ENCODE data around the gene DPM2.

Gene DPM2

DNA sequence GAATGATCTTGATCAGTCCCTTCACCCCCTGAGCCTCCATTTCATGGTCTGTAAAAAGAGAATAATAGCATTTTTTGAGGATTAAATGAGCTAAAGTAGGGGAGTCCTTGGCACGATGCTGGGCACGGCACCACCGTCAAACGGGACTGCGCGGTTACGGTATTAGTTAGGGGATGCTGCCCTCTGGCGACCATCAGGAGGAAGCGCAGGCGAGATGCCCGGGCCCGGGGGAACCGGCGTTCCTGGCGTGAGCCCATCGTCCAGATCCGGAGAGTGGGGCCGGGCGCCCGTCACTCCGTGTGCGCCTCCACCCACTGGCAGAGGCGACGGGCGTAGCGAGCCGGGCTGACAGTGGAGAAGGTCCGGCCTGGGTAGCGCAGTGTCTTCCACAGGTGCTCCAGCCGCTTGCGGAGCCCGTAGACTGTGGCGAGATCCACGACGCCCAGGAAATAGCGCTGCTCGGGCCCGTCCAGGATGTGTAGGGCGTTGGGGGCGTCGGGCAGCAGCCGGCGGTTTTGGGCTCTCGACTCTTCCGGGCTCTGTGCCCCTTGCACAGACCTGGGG, 16.0 kb downstream of the DPM2 start:
- TF ChIP-seq, protein P1, sequence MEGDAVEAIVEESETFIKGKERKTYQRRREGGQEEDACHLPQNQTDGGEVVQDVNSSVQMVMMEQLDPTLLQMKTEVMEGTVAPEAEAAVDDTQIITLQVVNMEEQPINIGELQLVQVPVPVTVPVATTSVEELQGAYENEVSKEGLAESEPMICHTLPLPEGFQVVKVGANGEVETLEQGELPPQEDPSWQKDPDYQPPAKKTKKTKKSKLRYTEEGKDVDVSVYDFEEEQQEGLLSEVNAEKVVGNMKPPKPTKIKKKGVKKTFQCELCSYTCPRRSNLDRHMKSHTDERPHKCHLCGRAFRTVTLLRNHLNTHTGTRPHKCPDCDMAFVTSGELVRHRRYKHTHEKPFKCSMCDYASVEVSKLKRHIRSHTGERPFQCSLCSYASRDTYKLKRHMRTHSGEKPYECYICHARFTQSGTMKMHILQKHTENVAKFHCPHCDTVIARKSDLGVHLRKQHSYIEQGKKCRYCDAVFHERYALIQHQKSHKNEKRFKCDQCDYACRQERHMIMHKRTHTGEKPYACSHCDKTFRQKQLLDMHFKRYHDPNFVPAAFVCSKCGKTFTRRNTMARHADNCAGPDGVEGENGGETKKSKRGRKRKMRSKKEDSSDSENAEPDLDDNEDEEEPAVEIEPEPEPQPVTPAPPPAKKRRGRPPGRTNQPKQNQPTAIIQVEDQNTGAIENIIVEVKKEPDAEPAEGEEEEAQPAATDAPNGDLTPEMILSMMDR (conservative IDR thresholded peaks at IDR 0.05; ENCODE audit: low read depth, low read length) = peak; percentile 82
- no peak for DNase-seq (ENCODE audit: low read depth)
- no peak overlapping the region for H3K4me3 ChIP-seq (ENCODE audit: low read length)

DNA sequence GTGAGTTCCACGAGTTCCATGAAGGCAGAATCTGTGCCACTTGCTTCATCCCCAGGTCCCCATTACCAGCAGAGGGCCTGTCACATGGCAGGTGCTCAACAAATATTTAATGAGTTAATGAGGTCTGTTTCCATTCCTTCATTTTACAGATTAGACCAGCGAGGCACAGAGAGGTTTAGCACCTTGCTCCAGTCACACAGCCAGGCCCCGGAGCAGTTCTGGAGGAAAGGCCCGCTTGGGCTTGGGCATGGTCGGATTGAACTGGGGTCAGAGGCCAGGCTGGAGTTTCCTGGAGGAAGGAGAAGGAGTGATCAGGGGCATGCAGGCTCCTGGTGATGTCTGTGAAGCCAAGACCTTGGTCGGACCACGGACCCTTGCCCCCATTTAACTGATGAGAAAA, 16.9 kb downstream of the DPM2 start:
- H3K4me3 ChIP-seq (ENCODE audit: low read length) = no peak overlapping the region
- TF ChIP-seq, protein P1 (conservative IDR thresholded peaks at IDR 0.05; ENCODE audit: low read depth, low read length) = no peak
- DNase-seq (ENCODE audit: low read depth) = no peak

DNA sequence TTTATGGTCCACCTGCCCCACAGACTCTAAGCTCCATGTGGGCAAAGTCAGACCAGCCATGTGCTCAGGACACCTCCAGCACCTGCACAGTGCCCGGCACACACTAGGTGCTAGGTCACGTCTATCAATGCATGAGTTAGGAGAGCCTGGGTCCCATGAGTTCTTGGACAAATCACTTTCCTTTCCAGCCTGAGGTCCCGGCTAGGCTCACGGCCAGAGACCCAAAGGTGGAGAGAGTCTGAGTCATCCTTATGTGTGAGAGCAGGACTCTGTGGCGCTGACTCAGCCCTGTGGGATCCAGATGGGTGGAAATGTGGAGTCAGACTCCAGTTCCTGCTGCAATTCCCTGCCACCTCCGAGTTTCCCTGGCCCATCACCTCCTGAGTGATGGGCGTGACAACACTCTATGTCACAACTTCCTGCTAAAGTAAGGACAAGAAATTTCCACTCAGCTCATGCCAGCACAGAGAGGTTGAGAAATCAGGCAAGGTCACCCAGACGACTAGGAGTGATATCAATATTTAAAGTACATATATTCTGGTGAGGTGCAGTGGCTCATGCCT, 18.3 kb downstream of the DPM2 start:
- DNase-seq (ENCODE audit: low read depth) = peak; percentile 86
- TF ChIP-seq, protein P1 (conservative IDR thresholded peaks at IDR 0.05; ENCODE audit: low read depth, low read length) = no peak
- no peak overlapping the region for H3K4me3 ChIP-seq (ENCODE audit: low read length)

DNA sequence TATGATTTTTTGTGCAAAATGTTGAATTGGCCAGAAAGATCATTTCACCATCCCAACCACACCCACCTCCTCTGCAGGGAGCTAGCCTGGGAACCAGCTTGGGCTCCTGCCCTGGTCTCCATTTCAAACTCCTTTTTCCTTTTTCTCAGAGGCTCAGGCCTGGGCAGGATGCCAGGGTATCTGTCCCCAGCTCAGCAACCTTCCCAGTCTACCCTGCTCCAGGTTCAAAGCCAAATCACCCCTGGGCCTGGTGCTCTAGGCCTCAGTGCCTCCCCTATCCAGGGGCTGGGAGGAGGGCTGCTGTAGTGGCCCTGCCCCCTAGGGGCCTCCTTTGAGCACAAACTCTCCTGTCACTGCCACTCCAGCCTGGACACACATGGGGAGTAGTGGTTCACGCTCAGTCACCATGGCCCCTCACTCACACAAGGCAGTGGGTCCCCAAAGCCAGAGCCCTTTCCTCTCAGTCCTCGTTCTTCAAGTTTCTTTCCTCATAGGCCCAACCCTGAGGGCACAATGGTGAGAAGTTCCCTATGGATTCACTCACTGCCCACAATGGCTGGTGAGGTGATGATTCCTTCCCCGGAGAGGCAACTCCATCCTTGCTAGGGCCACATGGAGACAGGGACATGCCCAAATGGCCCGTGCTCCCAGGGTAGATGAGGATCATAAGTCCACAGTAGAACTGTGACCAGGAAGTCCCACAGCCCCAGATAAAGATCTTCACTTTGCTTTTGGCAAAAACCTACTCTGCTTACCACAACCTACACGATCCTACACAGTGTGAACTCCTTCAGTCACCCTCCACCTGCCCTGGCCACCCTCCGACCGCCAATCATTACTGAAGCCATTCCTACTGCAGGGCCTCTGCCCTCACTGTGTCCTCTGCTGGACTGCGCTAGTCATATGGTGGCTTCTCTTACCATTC, 19.2 kb downstream of the DPM2 start:
- TF ChIP-seq, protein P1 (conservative IDR thresholded peaks at IDR 0.05; ENCODE audit: low read depth, low read length) = peak; percentile 33
- no peak overlapping the region for H3K4me3 ChIP-seq (ENCODE audit: low read length)
- DNase-seq (ENCODE audit: low read depth) = no peak

DNA sequence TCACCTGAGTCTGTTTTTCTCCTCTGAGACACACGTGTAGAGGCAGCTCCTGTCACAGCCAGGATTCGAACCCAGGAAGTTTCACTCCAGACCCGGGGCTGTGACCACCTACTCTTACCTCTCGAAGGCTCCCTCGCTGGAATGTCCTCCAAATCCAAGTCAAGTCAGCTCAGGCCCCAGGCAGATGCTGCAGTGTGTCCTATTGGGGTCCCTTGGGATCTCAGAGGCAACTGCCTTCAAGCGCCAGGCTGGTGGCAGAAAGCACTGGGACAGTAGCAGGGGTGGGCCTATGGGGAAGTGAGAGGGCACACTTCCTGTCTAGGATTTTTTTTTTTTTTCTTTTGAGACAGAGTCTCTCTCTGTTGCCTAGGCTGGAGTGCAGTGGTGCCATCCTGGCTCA, 20.1 kb downstream of the DPM2 start:
- TF ChIP-seq, protein P1 (conservative IDR thresholded peaks at IDR 0.05; ENCODE audit: low read depth, low read length) = no peak
- no peak overlapping the region for H3K4me3 ChIP-seq (ENCODE audit: low read length)
- DNase-seq (ENCODE audit: low read depth) = no peak

DNA sequence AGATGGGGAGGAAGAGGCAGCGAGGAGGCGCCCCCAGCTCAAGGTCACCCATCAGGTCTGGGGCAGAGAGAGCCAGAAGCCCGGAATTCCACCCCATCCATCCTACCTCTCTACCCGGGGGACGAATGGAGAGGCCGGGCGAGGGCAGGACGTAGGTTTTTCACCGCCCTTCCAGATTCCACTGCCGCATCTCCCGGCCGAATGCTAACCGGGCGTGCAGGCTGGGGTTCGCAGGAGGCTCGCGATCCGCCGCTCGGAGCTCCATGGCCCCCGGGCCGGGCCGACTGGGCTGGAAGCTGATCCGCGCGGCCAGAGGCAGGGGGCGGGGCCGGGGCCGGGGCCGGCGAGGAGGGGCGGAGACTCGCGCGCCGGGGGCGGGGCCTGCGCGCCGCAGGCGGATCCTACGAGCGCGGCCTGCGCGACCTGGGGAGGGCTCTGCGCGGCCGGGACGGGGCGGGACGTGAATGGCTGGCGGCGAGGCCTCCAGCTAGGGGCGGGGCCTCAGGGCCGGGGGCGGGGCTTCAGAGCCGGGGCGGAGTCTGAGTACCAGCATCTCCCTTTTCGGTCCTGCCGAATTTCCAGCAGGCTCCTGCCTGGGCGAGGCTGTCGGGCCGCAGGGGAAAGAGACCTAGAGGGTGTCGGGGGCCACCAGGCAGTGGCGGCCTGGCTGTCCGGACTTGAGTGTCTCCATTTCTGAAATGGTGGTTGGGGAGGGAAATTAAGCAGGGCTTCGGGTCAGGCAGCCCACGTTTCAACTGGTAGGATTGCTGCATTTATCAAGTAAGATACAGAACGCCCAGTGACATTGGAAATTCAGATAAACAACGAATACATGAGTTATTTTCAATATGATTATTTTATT, 20.7 kb downstream of the DPM2 start, which contains the start of gene ST6GALNAC4:
ST6GALNAC4 (minus strand) TSS at position 322 of the 862 bp plus-strand sequence. CDS start 622 bp downstream, outside the sequence.
- TF ChIP-seq, protein P1 (conservative IDR thresholded peaks at IDR 0.05; ENCODE audit: low read depth, low read length) = no peak
- peak; percentile 62 for DNase-seq (ENCODE audit: low read depth)
- H3K4me3 ChIP-seq (ENCODE audit: low read length) = peak within 1 kb of the TSS; percentile 66

Data from retinal pigment epithelial cell (primary cell).